ENCODE results near the gene GALNT16.

GRCh38 chr14:69356903-69357543 is 97.1 kb downstream of the GALNT16 start:
- TF ChIP-seq POLR2A (IDR thresholded peaks at IDR 0.05) (no peak), CTCF (IDR thresholded peaks at IDR 0.05) (no peak), POLR2AphosphoS5 (IDR thresholded peaks at IDR 0.05) (no peak)

Measured in suprapubic skin (tissue), 4 donors.